Stimulated activated CD4-positive, alpha-beta T cell treated with anti-CD3 and anti-CD28 coated beads, Interleukin-15, amount 100 ng/mL, for 1 hour (primary cell): Measurements from ENCODE around the gene ZNF771.
A peak's percentile ranks its signal among the peaks of the same experiment; 100 is the strongest.

Experiments
- DNase-seq, 2 donors: peaks; one replicate each; pipeline ENCODE4 v3.0.0-alpha.2; 2020; ENCODE audit warnings: low read depth in 1 of 2, low spot score in 1 of 2

The ZNF771 gene

DNA sequence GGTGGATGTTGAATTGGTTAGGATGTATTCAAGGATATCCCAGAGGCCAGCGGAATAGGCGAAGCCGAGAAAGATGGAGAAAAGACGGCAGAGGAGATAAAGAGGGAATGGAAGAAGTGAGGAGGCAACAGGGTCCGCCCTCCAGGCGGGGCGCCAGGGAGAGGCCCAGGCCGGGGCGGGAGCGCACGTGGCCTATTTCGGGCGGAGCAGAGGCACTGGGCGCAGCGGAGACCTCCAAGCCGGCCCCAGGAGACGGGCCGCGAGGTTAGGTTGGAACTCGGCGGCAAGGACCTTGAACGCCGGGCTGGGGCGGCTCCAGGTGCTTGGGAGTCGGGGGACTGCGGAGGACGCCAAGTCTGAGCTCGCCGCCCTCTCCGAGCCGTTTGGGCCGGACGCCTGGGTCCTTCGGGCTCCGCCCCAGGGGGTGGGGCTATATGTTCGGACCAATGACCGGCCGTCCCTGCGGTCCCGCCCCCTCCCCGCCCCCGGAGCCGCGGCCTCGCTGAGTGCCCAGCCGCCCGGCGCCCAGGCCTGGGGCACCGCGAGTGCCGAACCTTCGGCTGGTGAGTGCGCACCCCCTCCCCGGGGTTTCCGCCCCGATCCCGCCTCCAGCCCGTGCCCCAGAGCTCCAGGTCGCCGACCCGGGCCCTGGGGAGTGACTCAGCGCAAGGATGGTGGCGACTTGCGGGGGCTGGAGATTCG, at the start of gene ZNF771:
TSS of gene ZNF771 (plus strand) at position 505 of the 702 bp plus-strand sequence. CDS start 448 bp downstream, outside the sequence.
- DNase-seq = peak; percentile 80 to 90

DNA sequence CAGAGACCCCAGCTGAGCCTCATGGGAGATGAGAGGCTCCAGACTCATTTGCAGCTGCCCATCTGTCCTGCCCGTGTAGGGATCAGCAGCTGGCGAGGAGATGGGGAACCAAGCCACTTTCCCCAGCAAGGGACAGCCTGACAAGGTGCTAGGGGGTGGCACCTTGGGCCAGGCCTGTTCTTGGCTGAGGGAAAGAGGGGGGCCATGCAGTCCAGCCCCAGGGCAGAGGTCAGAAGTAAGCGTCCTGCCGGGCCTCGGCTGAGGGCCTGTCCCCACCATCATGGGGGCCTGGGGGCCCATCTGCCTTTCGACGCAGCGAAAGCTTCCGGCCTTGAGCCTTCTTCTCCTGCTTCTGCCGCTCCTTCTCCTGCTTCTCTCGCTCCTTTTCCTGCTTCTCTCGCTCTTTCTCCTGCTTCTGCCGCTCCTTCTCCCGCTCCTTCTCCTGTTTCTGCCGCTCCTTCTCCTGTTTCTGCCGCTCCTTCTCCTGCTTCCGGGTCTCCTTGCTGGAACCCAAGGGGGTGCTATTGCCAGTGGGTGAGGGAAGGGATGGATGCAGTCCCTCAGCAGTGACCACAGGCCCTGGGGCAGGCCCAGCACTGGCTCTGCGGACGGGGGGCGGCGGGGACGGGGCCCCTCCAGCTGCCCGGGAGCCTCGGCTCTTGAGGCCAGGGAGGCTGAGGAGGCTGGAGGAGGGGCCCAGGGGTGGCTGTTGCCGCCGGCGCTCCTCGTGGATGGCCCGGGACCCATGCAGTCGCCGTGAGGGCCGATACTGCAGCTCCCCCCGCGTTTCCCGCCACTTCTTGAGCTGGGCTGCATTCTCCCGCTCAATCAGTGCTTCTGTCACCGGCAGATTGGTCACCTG, 49.5 kb upstream of the ZNF771 start:
- DNase-seq = no peak

DNA sequence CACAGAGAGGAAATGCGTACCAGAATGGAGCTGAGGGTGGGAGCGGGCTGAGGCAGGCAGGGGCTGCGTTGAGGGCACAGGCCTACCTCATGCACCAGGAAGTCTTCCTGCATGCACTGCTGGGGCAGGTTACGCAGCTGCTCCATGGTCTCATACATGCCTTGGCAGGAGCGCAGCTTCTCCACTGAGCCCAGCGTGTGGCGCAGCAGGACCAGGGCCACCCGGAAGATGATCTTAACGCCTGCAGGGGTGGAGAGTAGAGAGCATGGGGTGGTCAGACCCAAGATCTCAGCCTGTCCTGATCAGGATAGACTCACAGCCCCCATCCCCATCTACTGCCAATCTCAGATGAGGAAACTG, 48.8 kb upstream of the ZNF771 start:
- no peak for DNase-seq

DNA sequence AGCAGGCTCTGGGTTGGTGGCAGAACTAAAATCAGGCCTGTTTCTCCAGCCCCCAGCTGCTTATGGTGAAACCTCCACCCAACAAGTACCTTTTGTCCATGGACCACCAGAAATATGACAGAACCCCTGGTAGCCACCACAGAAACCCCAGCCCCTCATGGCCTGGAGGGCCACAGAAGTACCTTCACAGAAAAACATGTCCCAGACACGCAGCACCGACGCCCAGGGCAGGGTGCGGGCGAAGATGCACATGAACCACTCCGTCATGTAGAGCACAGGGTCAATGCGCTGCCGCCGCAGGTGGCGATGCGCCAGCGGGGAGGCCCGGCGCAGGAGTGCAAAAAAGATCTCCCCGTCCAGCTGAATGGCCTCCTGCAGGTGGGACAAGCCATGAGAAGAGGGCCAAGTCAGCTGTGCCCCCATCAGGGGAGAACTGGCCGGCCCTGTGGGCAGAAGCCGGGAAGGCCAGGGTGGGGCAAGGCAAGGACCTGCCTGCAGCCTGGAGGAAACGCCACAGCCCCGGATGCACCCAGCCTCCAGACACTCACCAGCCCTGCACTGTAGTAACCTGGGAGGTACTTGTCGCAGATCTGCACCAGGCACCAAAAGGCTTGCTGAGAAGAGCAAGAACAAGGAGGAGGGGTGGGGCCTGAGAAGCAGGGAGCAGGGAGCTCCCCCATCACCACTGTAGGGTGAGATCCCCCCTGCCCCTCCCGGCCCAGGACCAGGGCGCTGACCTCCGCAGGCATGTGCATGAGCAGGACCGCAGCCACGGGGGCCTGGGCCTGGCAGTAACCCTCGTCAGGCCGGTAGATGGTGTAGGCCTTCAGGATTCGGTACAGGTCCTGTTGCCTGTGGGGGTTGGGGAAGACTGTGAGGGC, 48.2 kb upstream of the ZNF771 start:
- no peak for DNase-seq

DNA sequence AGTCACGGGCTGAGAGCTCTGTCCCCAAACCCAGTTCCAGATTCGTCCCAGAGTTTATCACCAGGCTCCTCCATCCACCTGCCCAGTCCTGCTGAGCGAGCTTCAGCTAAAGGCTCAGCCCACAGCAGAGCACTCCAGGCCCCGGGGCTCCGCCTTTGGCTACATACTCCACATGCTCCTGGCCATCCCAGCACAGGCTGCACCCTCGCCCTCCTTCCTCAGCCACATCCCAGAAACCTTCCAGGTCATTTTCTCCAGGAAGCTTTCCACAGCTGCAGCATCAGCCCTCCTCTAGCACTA, 47.6 kb upstream of the ZNF771 start:
- DNase-seq = no peak

DNA sequence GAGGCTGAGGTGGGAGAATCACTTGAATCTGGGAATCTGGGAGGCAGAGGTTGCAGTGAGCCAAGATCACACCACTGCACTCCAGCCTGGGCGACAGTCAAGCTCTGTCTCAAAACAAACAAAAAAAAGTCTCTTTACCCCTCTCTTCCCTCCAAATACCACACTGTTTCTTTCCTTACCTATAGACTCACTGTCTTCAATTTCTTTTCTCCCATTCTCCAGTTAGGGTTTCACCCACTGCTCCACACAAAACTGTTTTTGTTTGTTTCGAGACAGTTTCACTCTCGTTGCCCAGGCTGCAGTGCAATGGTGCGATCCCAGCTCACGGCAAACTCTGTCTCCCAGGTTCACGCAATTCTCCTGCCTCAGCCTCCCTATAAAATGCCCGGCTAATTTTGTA, 46.2 kb upstream of the ZNF771 start:
- DNase-seq = no peak

DNA sequence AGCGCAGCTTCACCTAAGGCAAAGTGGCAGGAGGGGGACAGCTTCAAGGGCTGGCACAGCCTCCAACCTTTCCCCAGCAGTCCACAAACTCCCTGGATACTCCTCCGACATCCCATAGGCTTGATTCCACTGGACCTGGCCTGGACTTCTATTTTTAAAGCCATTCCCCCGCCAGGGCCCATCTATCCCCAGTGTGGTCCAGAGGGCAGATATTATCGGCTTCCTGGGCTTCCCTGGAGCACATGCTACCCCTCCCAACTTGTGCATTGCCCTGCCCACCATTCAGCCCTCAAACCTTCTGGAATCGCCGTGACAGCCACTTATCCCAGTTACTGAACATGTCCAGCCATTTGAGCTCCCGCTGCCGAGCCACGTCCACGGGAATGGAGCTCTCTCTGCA, 42.2 kb upstream of the ZNF771 start:
- no peak for DNase-seq

DNA sequence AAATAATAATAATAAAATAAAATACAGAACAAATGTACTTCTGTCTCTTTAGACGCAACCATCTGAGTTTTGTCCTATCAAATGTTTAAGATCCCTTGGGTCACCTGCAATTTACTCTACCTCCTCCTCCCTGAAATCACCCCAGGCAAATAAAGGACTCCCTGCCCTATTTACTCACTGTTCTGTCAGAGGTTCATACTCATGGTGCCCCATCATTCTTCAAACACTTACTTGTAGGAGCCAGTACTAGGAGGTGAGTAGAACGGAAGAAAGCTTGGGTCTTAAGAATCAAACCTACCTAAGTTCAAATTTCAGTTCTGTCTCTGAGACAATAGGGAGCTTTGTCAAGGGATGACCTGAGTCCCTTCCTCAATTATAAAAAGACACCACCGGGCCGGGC, 40.9 kb upstream of the ZNF771 start:
- no peak for DNase-seq

DNA sequence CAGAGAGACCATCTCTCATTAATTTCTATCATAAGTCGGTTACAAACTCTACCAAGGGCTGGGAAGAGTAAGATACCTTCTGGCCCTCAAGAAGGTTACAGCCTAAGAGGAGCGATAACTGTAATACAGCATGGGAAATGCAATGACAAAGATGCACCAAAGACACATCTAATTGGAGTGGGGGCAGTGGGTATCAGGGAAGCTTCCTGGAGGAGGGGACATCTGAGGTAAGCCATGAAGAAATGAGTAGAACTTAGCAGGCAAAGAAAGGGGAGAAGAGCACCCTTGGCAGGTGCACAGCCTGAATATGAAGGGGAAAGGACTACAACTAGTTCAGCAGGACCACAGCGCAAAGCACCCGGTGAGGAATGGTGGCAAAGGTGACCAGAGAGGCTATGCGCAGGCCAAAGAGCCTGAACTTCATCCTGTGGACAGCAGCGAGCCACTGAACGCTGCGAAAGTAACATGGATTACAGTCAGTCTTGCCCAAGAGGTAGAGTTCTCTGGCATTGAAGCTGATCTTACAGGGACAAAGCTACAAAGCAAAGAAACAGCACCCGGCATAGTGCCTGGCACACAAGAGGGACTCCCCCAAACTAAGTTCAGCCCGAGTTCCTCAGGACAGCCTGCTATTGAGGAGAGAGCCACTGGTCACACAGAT, 39.9 kb upstream of the ZNF771 start:
- no peak for DNase-seq

DNA sequence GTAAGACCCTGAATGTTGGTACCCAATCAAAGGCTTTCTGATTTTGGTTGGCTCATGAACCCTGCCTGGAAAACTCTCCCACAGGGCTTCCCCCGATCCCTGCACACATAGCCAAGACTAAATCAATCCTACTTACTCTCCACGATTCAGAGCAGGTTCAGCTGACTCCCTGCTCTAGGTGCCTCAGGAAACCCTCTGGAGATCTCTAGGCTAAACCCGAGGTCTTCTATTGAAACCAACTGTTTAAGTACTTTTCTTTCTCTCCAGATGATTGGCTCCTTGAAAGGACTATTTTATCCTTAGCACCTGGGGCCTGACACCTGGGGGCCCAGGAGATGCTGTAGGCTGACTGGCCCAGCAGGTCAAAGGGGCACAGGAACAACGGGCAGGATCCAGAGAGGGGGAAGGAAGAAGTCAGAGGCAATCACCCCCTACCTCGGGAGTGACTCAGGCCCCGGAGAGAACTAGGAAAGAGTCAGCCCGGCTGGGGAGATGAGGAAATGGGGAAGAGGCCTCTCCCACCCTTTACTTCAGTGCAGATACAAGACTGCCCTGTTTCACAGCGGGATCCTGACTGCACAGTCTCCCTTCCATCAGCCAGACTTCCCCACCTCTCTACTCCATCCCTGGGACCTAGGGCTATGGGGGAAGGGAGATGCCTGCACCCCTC, 39.1 kb upstream of the ZNF771 start:
- DNase-seq = no peak

DNA sequence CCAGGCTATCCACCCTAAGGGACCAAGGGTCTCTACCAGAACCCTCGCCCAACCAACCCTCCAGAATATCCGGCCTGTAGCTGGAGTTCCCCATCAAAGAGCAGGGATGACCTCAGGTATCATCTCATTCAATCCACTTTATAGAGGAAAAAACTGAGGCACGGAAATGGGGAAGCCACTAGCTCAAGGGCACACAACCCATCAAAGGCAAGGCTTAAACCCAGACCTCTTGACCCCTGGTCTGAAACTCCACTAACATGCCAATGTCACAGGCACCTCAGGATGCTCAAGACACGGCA, 38.7 kb upstream of the ZNF771 start:
- no peak for DNase-seq

DNA sequence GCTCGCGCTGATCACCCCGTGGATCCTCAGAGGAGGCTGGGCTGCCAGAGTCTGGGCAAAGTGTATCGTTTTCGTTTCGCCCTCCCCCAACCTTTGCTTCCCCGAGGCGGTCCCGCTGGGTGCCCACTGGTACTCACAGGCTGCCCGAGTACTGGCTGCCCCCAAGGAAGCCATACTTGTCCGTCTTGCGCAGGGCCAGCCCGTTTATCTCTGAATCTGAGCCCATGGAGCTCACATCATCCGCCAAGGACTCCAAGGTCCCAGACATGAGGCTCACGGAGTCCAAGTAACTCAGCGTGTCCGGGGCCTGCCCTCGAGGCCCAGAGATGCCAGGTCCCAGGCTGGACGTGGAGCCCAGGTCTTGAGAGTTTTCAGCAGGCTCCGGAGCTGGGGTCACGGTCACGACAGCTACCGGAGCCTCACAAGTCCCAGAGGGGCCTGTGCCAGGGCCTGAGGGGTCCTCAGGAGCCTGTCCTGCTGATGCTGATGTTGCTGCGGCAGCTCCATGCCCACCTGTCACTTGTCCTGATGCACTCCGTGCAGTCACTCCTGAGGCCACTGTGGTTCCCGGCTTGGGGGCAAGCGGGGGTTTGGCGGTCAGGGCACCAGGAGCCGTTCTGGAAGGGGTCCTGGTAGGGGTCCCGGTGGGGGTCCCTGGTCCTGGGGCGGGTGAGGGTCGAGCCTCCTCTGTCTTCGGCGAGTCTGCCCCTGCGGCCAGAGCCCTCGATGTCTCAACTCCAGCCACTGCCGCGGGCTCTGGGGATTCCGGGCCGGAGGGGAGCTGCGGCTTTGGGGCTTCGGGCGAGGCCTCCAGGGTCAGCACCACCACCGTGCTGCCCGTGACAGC, 38.1 kb upstream of the ZNF771 start:
- no peak for DNase-seq

DNA sequence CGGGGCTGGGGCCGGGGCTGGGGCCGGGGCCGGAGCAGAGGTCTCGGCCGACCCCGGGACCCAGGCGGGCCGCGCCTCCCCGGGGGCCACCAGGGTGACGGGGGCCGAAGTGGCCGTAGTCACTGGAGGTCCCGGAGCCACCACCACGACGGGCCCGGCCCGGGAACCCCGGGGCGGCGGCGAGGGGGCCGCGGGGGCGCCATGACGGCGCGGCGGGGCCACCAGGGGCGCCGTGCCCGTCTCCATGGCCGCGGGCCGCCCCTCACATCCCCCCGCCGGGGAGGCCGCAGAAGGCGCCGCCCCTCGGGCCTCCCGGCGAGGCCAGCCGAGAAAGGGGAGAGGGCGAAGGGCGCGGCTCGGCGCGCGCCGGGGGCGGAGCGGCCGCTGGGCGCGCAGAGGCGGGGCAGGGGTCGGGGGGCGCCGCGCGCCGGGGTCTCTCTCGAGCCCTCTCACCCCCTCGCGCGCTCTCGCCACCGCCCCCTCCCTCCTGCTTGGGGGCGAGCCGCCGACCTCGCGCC, 37.4 kb upstream of the ZNF771 start:
- DNase-seq = no peak

DNA sequence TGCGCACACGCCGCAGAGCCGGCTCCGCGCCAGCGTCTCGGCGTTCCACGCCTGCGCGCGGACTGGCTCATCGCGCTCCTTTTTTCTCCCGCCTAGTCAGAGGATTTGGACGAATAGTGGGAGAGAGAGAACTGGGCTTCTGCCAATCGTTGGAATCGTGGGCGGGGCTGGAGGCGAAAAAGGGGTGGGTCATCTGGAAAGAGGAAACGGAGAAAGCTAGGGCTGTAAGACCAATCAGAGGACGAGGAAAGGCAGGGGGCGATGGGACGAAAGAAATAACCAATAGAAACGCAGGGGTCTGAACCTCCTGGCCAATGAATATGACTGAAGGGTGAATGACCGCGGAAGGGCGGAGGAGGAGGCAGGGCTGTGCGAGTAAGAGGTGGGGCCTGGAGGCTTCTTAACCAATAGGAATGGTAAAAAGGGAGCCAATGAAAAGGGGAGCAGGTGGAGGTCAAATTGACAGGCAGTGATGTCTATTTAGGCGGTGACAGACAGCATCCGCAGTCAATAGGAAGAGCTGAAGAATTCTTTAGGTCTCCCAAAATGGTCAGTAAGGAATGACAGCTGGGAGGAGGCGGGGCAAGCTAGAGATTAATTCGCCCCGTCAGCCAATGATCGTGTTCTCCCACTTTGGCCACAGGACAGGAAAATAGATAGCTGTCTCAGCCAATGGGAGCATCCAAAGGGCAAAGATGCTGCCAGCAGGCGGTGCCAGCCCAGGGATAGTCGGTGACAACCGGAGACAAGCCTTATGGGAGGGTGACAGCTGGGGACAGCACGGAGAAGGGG, 36.8 kb upstream of the ZNF771 start, which contains the start of gene TBC1D10B:
TSS of gene TBC1D10B (minus strand) at position 39 of the 792 bp plus-strand sequence. CDS start 311 bp downstream, outside the sequence.
- DNase-seq = peak; percentile 92 to 98

DNA sequence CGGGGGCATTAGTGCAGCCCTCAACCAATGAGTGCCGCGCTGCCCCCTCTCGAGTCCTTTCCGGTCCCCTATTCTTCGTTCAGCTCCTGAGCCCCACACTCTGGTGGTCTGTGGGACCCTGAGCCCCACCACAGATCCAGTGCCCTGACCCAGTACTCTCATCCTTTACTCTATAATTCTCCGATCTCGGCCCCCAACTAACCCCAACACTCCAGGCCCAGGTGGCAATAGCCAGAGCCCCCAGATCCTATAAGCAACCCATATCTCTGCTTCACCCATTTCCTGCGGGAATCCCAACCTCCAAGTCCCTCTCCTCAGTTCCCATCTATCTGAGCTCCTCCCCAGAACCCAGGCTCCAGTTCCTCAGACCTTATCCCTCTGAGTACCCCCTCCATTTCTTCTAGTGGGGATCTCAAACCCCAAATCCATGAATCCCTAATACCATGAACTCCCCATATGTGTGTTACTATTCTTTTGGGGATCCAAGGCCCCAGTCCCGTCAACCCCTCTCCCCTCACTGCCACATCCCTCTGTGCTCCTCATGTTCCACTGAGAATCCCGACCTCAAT, 36.1 kb upstream of the ZNF771 start:
- DNase-seq = no peak

DNA sequence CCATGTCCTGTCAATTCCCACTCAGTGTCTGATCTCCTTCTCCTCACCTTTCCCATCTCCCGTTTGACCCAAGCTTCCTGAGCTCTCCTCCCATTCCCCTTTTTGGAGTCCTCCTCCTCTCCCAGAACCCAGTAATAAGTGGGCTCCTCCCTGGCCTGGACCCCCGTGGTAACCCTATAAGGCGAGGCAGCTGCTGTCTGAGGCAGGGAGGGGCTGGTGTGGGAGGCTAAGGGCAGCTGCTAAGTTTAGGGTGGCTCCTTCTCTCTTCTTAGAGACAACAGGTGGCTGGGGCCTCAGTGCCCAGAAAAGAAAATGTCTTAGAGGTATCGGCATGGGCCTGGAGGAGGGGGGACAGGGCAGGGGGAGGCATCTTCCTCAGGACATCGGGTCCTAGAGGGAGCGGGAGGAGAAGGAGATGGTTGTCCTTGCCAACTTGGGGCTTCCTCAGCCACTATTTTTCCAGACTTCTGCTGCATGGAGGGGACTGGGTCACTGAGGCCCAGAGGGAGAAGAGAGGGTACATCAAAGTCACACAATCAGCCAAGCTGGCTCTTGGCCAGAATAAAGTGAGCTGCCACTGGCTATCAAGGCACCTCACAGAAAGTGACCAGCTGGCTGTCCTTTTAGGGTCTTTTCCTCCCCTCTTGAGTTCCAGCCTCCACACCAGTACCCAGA, 35.2 kb upstream of the ZNF771 start:
- no peak for DNase-seq

DNA sequence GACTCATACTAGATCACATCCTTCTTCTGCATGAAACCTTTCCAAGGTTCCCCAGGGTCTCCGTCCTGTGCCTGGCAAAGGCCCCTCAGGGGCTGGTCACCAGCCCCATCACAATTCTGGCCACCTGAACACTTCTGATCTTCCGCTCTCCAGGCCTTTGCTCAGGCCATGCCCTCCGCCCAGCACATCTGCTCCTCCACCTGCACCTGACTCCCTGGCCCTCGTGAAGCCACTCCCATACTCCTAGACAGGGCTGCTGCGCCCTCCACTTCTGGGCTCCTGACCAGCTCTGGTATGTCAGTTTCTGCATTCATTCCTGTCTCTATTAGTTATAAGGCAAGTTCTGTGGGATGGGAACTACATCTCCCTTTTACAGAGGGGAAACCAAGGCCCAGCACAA, 34.7 kb upstream of the ZNF771 start:
- DNase-seq = no peak

DNA sequence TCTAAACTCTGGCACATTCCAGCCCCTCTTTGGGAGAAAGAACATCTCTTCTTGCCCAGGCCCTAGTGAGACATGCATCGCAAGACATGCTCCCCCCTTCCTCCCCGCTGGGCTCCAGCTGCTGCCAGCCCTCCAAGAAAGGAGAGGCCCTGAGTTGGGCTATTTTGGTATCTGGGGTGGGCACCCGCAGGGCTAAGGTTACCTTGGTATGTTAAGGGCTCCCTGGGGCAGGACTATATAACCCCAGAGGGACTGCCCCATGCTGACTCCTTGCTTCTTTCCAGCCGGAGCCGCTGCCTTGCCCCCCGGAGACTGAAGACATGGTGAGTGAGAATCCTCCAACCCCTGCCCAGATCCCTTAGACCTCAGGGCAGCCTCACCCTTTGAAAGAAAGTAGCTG, 32.9 kb upstream of the ZNF771 start, which contains the start of gene MYL11:
TSS of gene MYL11 (plus strand) at position 265 of the 400 bp plus-strand sequence. CDS start at position 321, 56 bp downstream.
- DNase-seq = no peak
